Inflammatory macrophage treated with lipopolysaccharide for 4 hours (primary cell): ENCODE data around the gene AP3S2.
"Not testable (repeated sequence)": the region's sequence is repeated elsewhere in the genome, so short reads cannot be mapped to it uniquely, and the experiment has no call there.

Source experiments
- DNase-seq: peaks from one replicate; pipeline ENCODE4 v3.0.0-alpha.2; 2020

The AP3S2 gene

DNA sequence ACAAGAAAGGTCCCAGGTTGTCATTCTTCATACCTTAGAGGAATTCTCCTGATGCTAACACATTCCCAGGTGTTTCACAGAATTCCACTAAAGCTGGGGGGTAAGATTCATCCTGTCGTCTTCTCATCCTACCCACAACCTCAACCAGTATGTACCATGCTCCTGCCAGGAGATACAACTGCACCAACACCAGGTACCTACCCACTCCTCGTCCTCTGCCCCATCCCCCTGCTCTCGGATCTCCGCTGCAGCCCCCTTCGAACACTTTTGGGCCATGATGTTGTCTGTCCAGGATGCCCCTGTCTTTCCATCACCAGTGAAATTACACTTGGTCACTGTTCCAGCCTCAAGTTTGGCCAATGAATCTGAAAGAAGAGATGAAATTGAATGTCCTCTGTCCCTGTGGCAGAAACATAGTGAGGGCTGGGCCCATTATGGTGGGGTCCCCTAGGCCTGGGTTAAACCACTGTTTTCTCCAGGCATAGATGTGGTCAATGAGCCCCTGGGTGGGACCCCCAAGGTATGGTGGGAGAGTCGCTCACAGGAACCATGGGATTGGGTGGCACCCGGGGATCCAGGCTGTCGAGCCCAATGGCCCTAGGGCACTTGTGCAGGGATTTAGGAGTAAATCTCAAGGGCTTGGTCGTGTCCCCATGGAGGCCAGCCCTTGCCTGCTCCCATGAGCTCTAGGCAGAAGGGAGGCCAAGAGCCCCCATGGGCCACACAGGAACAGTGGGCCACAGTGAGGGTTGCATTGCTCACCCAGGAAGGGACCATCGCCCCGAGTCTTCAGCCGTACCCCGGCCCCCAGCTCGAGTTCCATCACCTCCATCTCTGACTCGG lies 9.4 kb upstream of the AP3S2 start:
- no peak for DNase-seq

DNA sequence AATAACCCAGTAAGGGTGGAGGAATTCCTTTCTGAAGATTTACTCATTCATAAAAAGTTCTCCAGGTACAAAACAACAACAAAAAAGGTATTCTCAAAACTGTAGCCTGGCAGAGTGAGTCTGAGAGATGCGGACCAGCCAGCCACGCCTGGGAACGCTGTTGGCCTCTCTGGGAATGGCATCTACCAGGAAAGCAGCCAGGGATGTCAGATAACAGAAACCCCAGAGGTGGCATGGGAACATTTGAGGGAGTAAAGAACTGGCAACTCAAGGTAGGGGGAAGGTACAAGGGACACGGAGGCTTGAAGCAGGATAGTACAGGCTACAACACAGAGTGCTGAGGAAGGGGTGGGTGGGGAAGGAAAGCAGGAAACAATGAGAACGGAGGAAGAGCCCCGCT lies 7.1 kb upstream of the AP3S2 start:
- DNase-seq: no peak

DNA sequence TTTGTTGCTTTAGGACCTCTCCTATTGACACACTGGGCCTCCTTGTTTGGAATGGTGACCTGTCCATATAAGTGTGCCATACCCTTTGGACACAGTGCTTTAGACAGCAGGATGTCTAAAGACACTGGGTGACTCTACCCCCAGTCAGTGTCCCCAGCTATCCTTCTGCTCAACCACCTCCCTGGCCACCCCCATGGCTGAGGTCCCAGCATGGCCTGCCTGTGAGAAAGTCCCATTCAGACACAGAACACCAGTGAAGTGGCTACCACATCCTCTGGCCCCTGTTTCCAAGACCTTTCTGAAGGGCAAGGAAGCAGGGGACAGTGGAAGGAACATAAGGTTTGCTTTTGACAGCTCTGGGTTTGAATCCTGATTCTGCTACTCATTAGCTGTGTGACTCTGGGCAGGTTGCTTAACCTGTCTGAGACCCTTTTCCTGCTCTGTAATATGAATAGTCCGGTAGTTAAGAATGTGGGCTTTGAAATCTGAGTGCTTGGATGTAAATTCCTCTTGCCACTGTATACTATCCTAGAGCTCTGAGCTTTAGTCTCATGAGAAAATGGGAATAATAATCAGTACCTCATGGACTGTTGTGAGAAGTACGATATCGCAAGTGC lies 6.3 kb upstream of the AP3S2 start:
- DNase-seq: no peak

DNA sequence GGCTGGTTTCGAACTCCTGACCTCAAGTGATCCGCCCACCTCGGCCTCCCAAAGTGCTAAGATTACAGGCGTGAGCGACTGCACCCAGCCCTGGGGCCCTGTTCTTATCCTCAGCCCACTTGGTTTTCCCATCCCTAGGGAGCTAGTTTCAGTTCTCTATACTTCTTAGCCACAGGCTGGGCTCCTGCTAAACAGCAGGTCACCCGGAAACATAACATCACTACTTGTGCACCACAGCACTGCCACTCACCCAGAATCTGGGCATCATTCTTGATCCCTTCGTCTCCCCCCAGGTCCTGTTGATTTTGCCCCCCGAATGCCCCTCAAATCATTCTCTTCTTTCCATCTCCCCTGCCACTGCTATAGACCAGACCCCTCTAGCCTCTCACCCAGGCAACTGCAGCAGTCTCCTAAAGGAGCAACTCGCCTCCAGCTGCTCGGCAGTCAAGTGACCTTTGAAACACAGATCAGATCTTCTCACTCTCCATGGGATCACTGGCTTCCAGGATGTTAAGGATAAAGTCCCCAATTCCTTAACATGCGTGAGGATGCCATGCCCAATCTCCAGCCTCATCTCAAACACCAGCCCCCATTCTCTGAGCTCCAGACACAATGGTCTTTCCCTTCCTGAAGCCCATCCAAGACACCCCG lies 5.6 kb upstream of the AP3S2 start:
- peak; percentile 82 for DNase-seq

DNA sequence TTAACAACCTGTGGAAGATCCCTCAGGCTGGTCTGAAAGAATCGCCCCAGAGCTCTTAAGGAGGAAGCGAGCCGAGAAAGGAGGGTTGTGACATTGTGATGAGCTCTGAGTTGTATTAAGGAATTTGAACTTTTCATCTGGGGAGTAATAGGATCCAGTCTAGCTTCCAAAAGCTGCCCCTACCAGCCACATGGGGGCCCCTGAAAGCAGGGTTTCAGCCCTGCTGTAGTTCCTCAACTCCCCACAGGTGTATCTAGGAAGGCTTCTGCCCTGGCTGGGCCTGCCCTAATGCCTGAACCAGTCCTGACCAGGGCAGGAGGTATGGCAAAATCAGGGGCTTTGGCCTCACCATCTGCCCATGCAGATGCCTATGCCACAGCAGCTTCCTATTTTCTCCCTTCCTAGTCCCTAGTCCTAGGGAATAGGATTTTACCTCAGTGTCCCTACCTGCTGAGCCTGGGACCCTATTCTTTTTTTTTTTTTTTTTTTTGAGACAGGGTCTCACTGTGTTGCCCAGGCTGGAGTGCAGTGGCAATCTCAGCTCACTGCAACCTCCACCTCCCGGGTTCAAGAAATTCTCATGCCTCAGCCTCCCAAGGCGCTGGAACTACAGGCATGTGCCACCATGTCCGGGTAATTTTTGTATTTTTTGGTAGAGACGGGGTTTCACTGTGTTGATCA lies 5.0 kb upstream of the AP3S2 start:
- DNase-seq: no peak

DNA sequence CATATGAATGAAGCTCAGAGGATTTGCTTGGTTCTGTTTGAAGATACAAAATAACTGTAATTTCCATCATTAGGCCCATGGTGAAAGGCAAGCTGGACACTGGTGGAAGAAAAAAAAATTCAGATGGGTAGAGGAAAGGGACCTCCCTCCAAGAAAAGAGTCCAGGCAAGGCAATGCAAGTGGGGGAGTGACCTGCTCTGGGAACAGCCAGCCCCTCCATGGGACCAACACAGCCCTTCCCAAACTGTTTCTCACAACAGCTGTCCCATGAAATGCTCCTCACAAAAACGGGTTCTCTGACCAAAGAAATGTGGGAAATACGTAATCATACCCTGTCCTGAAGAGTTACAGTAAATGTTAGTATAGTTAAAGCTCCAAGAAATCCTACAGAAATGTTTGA lies 4.4 kb upstream of the AP3S2 start:
- no peak for DNase-seq

DNA sequence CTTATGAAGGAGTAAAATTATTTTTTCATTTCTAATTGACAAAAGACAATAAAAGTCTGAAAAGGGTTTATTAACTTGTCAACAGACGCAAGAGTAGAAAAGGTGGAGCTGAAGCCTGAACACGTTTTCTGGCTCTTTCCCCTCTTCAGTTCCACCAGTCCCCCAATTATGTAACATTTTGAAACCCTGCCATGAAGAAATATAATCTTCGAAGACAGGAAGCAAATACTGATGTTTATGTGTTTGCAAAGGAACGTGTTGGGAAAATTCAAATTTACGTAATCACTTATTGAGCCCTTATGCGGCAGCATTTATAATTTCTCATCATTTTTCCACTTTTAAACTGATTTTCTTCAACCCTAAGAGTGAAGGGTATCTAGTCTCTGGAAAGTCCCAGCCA lies 767 bp downstream of the AP3S2 start:
- DNase-seq: peak; percentile 90

DNA sequence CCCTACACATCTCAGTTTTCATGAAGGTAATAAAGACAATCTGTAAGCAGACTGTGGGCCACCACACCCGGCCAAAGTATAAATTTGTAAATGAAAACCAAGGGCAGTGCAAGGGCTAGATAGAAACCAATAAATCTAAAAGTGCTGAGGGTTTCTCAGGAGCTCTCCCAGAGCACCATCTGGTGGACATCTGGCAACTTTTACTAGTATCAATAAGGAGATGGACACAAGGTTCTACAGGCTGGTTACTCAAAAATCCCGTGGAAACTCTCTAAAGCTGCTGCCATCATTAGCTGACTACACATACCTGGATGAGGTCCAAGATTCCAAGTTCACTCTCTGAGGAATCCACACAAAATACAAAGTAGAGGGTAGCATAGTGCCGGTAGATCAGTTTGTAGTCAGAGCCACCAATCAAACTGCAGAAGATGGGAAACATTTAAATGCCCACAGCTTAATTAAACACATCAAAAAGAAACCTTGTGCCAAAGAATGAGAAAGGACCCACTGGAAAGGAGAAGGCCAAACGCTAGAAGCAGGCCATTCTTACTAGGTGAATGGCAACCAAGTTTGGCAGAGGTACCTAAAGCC lies 5.5 kb downstream of the AP3S2 start:
- peak; percentile 68 for DNase-seq

DNA sequence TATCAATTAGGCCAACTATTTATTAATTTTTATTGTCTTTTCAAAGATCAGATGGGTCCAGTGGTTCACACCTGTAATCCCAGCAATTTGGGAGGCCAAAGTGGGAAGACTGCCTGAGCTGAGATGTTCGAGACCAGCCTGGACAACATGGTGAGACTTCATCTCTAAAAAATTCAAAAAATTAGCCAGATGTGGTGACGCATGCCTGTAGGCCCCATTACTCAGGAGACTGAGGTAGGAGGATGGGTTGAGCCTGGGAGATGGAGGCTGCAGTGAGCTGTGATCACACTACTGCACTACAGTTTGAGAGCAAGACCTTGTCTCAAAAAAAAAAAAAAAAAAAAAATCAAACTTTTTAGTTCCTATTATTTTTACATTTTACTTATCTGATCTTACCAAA lies 8.2 kb downstream of the AP3S2 start:
- no peak for DNase-seq

DNA sequence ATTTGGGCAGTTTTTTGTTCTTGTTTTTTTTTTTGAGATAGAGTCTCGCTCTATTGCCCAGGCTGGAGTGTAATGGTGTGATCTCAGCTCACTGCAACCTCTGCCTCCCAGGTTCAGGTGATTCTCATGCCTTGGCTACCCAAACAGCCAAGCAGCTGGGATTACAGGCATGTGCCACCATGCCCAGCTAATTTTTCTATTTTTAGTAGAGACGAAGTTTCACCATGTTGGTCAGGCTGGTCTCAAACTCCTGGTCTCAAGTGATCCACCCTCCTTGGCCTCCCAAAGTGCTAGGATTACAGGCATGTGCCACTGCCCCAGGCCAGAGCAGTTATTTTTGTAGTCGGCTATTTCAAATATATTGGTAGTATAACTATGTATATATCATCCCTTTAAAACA lies 8.6 kb downstream of the AP3S2 start:
- not testable (repeated sequence) for DNase-seq

DNA sequence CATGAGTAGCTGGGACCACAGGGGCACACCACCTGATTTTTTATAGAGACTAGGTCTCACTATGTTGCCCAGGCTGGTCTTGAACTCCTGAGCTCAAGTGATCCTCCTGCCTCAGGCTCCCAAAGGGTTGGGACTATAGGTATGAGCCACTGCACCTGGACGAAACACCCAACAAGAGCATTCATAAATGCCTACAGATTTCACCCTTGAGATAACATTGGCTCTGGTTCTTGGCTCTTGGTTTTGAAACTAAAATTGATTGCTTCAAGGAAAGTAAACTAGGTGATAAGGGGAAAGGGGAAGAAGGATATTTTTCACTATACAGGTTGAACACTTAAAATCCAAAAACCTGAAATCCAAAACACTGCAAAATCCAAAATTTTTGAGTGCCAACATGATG lies 10.3 kb downstream of the AP3S2 start:
- DNase-seq: no peak

DNA sequence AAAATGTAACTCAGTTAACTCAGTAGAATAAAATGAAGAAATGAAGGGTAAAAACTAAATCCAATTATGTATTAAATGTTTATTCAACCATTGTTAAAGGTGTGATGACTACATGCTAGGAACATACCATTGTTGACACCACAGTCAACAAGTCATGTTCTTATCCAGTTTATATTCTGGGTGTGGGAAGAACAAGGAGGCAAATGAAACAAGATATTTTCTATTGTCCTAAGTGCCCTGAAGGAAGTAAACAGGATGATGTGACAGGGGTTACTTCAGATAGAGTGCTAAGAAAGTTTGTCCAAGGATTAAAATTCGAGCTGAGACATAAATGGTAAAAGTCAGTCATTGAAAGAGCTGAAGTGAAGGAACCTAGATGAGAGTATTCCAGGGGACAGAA lies 13.1 kb downstream of the AP3S2 start:
- no peak for DNase-seq

DNA sequence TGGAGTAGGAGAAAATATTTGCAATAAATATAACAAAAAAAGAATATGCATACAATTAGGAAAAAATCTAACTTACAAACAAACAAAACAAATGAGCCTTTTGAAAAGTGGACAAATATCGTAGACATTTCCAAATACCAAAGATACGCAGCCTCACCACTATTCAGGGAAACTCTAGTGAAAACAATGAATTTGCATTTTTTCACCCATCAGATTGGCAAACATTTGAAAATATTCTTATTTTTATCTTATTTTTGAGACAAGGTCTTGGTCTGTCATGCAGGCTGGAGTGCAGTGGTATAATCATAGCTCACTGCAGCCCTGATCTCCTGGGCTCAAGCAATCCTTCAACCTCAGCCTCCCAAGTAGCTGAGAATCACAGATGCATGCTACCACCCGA lies 15.5 kb downstream of the AP3S2 start:
- no peak for DNase-seq

DNA sequence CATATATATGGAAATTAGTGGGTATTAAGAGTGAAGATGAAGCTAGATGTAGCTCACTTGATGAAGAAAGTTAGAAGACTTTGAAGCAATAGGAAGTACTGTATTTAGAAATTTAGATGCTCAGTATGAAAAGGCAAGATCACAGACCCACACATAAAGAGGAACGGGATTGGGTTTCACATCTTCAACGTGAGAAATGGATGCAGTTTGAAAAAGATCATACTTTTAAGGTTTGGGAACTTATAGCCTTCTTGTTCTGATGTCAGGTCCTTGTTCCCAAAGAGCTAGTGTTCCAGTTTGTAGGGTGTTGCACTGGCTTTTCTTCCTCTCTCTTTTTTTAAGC lies 16.7 kb downstream of the AP3S2 start:
- DNase-seq: peak; percentile 70

DNA sequence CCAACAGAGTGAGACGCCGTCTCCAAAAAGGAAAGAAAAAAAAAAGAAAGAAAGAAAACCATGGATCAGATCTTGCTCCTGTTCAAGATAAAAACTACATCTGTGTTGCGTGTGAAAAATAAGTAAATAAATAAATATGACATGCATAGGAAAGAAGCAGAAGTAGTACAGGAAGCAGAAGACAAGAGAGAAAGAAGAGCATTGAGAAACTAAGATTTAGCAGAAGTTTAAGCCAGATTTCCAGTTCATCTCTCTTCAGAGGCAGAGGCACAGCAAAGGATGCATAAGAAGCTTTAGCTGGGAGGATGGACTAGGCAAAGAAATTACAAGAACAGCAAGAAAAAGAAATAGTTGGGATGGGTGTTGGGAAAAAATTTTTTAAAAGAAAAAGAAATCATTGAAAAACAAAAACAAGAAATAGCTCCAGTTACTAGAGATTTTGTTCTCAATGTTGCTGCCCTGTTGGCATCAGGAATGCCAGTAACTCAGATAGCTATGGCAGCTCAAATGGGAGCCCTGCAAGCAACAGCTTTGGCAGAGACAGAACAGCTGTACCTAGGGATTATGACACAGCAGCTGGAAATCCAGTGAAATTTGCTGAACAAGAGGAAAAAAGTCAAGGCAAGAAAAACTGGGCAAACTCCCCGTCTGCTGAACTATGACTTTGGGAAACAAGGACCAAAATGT lies 17.3 kb downstream of the AP3S2 start:
- peak; percentile 60 for DNase-seq

DNA sequence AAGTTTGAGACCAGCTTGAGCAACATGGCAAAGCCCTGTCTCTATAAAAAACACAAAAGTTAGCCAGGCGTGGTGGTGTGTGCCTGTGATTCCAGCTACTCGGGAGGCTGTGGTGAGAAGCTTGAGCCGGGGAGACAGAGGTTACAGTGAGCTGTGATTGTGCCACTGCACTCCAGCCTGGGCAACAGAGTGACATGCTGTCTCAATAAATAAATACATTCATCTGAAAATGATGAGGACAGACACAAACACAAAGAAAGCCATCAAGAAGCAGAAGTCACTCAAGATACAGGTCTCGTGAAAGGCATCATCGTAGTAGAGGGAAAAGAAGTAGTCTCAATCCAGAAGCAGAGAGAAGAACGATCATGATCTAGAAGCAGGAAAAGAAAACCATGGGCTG lies 18.1 kb downstream of the AP3S2 start:
- DNase-seq: no peak

DNA sequence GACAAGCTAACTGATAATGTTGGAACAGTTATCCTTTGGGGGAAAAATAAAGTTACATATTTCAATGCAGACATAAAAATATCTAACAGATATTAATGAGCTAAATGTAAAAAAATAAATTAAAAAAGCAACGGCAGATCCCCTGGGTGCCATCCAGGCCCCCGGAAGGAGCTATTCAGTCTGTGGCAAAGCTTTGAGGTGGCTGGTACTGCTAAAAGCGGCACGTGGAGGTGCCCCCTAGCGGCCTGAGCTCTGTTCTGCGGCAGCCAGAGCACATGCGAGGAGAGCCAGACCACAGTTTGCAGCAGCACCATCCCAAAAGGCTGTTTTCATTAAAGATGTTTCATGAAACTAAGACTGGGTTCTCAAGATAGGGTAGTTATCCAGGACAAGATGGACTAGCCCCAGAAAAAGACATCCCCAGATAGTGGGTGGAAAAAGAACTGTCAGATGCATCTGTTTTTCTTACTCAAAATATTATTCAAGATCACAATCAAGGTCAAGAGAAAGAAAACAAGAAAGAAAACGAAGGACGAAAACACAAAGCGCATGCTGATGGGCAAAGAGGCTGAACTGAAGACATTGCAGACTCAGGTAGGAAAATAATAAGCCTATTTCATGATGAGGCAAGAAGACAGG lies 18.7 kb downstream of the AP3S2 start:
- peak; percentile 81 for DNase-seq

DNA sequence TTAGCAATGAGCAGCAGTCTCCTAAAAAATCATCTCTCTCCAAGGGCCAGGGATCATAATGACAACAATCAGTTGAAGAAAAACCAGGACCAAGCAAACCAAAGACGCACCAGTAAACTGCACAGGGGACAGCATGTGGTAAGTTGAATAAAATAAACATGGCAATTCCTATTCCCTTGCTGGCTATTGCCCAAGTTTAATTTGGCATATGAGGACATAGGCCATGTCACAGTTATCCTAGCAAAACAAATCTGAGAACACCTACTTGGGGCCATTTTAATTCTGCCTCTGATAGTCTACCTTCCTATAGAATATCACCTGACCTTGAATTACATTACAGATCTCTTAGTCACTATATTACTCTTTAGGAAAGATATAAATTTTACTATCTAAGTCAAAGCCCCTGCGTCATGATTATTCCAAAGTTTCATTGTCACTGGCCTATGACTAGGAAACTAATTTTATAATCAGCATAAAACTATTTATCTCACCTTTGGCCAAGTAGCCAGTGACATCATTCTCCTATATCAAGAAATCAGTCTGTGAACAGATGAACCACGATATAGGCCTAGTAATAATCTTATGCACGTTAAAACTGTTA lies 23.0 kb downstream of the AP3S2 start:
- no peak for DNase-seq

DNA sequence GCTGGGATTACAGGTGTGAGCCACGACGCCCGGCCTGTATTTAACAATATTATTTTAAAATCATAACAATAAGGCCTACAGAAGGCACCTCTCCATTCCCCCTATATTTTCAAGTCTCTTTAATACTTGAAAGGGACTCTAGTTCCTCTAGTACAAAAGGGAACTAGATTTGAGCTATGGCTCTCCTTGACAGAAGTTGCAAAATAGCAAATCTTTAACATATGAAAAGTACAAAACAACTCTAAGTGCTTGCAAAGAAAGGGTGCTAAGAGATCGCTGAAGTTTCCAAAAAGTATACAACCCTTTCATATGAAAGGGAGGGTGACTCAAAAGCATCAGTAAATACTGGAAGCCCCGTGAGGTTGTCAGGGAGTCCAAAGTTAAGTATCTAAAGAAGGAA lies 23.8 kb downstream of the AP3S2 start:
- peak; percentile 30 for DNase-seq

DNA sequence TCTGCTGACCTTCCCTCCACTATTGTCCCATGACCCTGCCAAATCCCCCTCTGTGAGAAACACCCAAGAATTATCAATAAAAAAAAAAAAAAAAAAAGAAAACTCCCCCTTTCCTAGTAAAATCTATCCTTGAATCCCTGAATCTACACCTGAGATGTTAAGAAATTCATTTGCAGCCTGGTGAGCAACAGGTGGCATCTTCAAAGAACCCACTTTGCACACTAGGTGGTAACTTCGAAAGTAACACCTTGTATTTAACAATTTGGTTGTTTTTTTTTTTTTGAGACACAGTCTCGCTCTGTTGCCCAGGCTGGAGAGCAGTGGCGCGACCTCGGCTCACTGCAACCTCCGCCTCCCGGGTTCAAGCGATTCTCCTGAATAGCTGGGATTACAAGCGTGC lies 24.3 kb downstream of the AP3S2 start:
- not testable (repeated sequence) for DNase-seq

DNA sequence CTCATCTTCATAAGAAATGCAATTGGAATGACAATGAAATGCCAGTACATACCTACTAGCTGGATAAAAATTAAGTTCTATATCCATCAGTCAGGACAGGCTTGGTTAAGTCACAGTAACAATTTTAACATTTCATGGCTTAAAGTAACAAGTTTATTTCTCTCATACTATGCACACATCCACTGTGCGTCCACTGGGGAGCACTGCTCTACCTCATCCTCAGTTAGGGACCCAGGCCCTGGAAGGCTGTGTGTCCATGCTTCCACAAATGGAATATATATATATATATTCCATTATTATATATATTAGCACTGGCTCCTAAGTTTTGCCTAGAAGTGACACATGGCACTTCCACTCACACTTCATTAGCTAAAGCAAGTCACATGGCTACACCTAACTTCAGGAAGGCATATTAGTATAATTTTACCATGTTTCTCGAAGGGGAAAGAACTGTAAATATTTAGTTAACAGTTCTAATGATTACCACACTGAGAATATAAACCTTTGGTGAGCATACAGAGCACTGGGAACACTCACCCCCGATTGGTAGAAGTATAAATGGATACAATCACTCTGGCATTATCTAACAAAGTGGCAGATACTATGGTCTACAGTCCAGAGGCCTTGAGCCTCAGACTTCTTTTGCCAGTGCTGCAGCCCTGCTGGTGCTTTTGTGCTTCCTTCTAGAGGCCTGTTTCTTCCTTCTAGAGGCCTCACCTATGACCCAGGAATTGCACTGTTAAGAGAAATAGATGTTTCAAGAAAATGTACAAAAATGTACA lies 28.6 kb downstream of the AP3S2 start:
- no peak for DNase-seq
